GM21526 (cell line): ENCODE measurements around the gene CALU.

Experiments
- ATAC-seq: cut with Tn5 transposase; IDR thresholded peaks from one replicate; pipeline ENCODE4 v1.9.1; 2021; ENCODE audit warnings: moderate library complexity; ENCODE audit not compliant: unreplicated experiment, low FRiP score

The CALU gene

DNA sequence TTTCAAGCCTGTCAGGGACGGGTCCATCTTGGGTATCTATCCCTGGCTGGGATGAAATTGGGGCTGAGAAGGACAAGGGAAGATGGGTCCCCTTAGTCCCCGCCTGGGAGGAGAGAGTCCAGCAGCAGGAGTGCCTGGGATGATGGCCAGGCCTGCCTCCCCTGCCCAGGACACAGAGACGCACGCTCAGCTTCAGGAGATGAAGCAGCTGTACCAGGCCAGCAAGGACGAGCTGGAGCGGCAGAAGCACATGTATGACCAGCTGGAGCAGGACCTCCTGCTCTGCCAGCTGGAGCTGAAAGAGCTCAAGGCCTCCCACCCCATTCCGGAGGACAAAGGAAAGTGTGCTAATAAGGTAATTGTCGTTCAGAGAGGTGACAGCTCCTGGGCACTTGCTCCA is 68.0 kb downstream of the CALU start:
- no peak for ATAC-seq

DNA sequence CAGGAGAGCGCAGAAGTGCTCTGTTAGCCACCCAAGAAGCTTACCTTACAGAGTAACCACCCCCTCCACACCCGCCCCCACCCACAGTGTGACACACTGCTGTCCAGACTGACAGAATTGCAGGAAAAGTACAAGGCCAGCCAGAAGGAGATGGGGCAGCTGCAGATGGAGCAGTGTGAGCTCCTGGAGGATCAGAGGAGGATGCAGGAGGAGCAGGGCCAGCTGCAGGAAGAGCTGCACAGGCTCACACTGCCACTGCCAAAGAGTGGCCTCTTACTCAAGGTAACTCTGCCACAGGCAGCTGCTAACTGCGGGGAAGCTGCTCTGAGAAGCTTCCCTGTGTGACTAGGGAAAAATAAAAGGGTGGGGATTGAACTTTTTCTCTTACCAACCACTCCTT is 70.2 kb downstream of the CALU start:
- ATAC-seq: no peak

DNA sequence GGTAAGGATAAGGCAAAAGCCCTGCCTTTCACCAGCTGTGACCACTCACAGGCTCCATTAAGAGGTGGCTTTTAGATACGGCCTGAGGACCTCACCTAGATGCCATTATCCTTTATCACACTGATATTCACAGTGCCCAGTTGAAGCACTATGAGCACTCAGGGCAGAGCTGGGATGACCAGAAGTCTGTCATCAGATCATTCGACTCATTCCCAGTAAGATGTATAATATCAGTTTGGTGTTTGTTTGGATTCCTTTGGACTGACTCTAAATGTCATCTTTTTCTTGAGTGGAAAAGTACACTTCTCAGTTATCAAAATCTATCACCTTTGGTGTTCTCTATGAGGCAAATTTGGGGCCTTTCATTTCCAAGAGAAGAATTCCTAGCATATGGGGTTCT is 71.3 kb downstream of the CALU start:
- no peak for ATAC-seq

DNA sequence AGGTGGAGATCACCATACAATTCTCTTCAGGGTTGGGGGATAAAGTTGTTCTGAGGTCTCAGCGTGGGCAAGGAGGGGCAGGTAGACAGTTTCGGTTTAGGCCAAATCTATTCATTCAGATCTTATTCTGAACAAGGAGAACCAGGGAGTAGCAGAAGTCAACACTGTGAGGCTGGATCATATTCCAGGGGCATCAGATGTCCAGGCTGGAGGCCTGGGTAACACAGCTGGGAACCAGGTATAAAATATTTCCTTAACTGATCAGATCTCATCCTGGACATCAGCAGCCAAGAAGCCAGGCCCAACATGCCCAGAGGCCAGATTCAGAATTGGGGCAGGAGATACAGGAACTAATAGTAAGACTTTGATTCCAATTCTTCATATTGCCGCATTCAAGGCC is 71.8 kb downstream of the CALU start:
- ATAC-seq: no peak

DNA sequence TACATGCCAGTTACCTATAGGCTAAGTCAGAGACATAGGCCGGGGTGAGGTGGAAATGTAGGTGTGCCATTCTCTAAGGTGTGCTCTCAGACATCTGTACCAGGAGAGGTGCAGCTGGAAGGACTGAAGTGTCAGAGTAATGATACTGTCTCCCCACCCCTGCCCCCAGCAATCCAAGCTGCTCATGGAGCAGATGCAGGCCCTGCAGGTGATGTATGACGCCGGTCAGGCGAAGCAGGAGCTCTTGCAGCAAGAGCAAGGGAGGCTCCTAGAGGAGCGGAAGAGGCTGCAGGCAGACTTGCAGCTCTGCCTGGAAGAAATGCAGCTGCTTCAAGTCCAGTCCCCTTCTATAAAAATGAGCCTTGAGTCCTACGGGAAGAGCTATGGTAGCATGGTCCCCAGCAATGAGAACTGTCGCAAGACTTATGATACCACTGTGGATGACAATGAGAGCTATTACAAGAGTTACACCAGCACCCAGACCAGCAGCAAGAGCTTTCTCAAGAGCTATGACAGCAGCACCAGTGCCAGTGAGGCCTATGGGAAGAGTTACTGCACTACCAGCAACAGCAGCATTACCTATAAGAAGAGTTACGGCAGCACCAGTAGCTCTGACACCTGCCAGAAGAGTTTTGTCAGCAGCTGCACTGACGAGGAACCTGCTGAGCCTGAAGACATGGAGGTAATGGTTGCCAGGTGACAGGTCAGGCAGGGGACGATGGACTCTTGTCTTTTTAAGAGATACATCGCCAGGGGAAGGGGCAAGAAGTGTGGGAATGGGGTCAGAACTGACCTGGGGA is 72.7 kb downstream of the CALU start:
- ATAC-seq: no peak

DNA sequence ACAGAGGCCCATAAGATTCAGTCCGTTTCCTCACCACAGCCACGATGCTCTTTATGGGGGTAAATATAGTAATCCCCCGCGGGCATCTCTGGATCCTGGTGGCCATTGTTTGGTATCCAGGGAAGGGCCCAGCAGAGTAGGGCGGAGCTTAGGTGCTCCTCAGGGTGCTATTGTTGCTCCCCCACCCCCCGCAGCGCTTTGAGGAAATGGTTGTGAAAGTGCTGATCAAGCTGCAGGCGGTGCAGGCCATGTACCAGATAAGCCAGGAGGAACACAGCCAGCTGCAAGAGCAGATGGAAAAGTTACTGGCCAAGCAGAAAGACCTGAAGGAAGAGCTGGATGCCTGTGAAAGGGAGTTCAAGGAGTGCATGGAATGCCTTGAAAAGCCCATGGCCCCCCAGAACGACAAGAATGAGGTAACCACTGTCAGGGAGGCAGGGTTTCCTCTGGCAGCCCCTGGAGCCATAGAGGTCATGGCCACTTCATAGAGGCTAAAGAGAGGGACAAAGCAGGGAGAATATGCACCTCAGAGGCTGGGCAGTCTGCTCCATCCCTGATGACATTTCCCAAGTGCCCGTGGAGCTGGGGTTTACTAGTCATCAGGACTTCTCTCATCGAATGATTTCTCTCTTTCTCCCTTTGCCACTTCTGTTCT is 73.5 kb downstream of the CALU start:
- ATAC-seq: no peak

DNA sequence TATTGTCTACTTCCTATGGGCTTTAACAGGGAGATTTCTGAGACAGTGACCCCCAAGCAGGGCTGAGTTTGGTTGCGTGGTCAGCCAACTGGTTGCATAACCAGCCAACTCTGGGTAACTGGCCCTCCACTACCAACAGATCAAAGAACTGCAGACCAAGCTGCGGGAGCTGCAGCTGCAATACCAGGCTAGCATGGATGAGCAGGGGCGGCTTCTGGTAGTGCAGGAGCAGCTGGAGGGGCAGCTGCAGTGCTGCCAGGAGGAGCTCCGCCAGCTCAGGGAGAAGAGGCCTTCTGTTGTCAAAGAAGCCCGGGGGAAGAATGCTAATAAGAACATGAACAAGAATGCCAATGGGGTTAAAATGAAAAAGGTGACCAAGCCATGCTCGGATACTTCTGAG is 75.3 kb downstream of the CALU start:
- no peak for ATAC-seq

DNA sequence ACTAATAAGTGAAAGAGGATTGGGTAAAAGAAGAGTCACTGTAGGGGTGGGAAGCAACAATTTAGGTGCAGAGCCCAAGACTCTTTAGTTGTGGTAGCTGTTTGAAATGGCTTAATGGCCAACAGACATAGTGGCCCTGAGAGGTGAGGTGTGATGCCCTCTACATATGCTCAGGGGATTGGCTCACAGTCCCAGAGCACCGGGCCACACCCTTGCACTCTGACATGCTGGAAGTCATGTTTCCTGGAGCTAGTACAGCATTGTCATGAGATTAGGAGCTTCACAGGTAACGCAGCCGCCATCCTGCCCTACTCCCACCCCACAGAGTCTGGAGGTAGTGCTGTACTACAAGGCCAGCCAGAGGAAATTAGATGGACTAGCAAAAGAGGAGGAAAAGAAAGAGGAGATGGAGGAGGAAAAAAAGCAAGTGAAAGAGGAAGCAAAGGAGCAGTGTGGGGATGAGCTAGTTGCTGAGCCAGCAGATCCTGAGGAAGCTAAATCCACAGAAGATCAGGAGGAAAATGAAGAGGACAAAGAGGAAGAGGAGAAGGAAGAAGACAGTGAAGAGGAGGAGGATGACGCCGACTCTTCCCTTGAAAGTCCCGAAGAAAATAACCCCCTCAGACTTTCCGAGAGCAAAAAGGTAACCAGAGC is 76.3 kb downstream of the CALU start:
- ATAC-seq: no peak

DNA sequence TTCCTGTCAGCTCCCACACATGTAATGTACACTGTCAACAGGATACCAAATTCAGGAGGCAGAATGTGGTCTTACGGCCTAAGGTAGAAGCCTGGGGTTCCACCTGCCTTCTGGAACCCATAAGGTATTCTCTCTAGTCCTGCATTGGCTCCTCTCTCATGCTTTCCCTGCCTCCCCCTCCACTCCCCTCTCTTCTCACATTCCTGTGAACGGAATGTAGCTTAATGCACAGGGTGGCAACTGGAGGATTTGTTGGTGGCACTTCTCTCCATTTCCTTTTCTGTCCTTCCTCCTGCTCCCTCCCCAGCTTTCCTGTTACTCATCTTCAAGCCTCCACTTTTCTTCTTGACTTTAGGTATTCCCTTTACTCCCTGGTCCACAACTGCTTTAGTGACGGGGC is 79.5 kb downstream of the CALU start:
- no peak for ATAC-seq
